Smooth muscle cell (in vitro differentiated cells): Measurements from ENCODE around the gene NTSR2. TPM values are rescaled to one million over a fixed set of nuclear protein-coding genes. Genes with fewer than 3 reads are reported as not detected.

ENCODE experiments used
- DNase-seq: peaks from one replicate; lab custom pipeline; 2025; ENCODE audit not compliant: unreplicated experiment; lab: John Stamatoyannopoulos, UW
- H2AFZ ChIP-seq: fragments of 200-600 bp; sonication (generic); 2 replicates; pipeline ENCODE4 v1.6.0; 2016; ENCODE audit warnings: antibody characterized with exemption, low read depth, mild to moderate bottlenecking
- H3F3A ChIP-seq: fragments of 200-600 bp; sonication (generic); 2 replicates; pipeline ENCODE4 v1.6.0; 2017; ENCODE audit warnings: antibody characterized with exemption, low read depth
- H3K27ac ChIP-seq: fragments of 200-600 bp; sonication (generic); 2 replicates; pipeline ENCODE4 v1.5.1; 2016; ENCODE audit warnings: low read depth, mild to moderate bottlenecking
- H3K27me3 ChIP-seq: fragments of 200-600 bp; sonication (generic); 2 replicates; pipeline ENCODE4 v1.6.1; 2016; ENCODE audit warnings: low read depth, mild to moderate bottlenecking
- H3K36me3 ChIP-seq: fragments of 200-600 bp; sonication (generic); 2 replicates; pipeline ENCODE4 v1.5.1; 2016; ENCODE audit warnings: low read depth
- H3K4me1 ChIP-seq: fragments of 200-600 bp; sonication (generic); 2 replicates; pipeline ENCODE4 v1.5.1; 2016; ENCODE audit warnings: low read depth
- H3K4me2 ChIP-seq: fragments of 200-600 bp; sonication (generic); 2 replicates; pipeline ENCODE4 v1.6.0; 2016; ENCODE audit warnings: mild to moderate bottlenecking
- H3K4me3 ChIP-seq: fragments of 200-600 bp; sonication (generic); 2 replicates; pipeline ENCODE4 v1.5.1; 2016; ENCODE audit warnings: mild to moderate bottlenecking
- H3K79me2 ChIP-seq: fragments of 200-600 bp; sonication (generic); 2 replicates; pipeline ENCODE4 v1.6.0; 2016; ENCODE audit warnings: low read depth, mild to moderate bottlenecking
- H3K9ac ChIP-seq: fragments of 200-600 bp; sonication (generic); 2 replicates; pipeline ENCODE4 v1.6.0; 2016; ENCODE audit warnings: low read depth
- H3K9me3 ChIP-seq: fragments of 200-600 bp; sonication (generic); replicated peaks from 2 replicates; pipeline ENCODE4 v1.5.1; 2016; ENCODE audit warnings: low read depth
- H4K20me1 ChIP-seq: fragments of 200-600 bp; sonication (generic); 2 replicates; pipeline ENCODE4 v1.6.0; 2016; ENCODE audit warnings: low read depth
- WGBS: methylation state at CpG from one replicate; pipeline ENCODE4 v1.1.7; 2016; ENCODE audit warnings: low lambda C conversion rate; 5-methylcytosine and 5-hydroxymethylcytosine counted together
- polyA plus RNA-seq: library from polyadenylated mRNA; unstranded; fragments of >200 nt; fragmentation: Nextera tagmentation; extraction: Ambion mirVana; gene quantifications from 2 replicates; pipeline ENCODE4 v1.2.1, GENCODE V29; 2016
- total RNA-seq: library from RNA; depleted of rRNA; stranded (reverse); fragments of >200 nt; gene quantifications from 2 replicates; pipeline ENCODE4 v1.2.3, GENCODE V29; 2014
- TF ChIP-seq, protein P1 (sequence below): fragments of 200-600 bp; sonication (generic); IDR thresholded peaks from 2 replicates; pipeline ENCODE4 v1.5.1; 2017; ENCODE audit warnings: borderline replicate concordance, mild to moderate bottlenecking, antibody characterized with exemption; ENCODE audit not compliant: insufficient read depth, poor library complexity, severe bottlenecking

NTSR2 gene
- total and polyA plus RNA-seq, 2 experiments from 2014 or later, result not detected

DNA sequence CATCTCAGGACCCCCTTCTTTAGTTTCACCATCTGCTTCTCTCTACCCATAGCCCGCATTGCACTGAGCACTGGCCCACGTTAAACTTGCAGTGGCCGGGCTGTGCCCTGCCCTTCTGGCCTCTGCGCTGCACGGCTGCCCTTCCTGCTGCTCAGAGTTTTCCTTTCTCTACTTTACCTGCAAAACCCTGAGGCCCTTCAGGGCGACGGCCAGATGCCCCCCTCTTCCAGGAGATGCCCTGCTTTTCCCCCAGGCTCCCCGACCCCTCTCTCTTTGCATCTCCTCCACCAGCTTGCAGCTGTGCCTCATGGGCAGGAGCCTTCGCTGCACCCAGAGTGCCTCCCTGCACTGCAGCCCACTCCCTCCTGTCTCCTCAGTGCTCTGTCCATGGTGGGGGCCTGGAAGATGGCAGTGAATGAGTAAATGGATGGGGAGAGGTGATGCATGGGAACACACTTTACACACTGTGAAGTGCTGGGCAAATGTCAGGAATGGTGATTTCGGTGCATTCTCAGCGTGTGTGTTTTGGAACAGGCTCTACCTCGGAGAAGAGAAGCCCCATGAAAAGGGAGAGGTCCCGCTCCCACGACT is 53.8 kb downstream of the NTSR2 start:
- Histone ChIP-seq H3K9ac (no peak overlapping the region), H3F3A (no peaks in the 10 kb centered on the region), H3K36me3 (no peaks in the 10 kb centered on the region), H3K27me3 (no peaks in the 10 kb centered on the region), H2AFZ (no peak overlapping the region), H3K79me2 (no peaks in the 10 kb centered on the region), H3K9me3 (no peaks in the 10 kb centered on the region), H3K27ac (no peak overlapping the region), H3K4me3 (no peak overlapping the region), H4K20me1 (no peaks in the 10 kb centered on the region), H3K4me1 (no peaks in the 10 kb centered on the region), H3K4me2 (no peak overlapping the region)
- 95% methylated on average over 14 of the region's 14 CpGs for WGBS
- no peak for DNase-seq
- TF ChIP-seq, protein P1, sequence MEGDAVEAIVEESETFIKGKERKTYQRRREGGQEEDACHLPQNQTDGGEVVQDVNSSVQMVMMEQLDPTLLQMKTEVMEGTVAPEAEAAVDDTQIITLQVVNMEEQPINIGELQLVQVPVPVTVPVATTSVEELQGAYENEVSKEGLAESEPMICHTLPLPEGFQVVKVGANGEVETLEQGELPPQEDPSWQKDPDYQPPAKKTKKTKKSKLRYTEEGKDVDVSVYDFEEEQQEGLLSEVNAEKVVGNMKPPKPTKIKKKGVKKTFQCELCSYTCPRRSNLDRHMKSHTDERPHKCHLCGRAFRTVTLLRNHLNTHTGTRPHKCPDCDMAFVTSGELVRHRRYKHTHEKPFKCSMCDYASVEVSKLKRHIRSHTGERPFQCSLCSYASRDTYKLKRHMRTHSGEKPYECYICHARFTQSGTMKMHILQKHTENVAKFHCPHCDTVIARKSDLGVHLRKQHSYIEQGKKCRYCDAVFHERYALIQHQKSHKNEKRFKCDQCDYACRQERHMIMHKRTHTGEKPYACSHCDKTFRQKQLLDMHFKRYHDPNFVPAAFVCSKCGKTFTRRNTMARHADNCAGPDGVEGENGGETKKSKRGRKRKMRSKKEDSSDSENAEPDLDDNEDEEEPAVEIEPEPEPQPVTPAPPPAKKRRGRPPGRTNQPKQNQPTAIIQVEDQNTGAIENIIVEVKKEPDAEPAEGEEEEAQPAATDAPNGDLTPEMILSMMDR, result no peak

DNA sequence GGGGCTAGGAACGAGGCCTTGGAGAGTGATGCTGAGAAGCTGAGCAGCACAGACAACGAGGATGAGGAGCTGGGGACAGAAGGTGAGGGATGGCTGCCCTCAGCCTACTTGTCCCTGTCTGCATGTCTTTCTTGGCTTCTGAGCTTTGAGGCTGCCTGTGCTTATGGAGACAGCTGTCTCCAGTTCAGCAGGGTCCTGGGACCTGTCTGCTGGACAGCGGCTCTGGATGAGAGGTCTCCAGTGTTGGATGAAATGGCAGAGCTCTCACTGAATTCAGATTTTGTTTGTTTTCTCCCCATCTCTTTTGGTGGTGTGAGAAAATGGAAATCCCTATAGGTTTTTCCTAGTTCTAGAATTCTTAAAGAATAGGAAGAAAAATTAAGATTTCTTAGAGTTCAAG is 54.8 kb downstream of the NTSR2 start:
- Histone ChIP-seq H3K9ac (no peak overlapping the region), H3K4me3 (no peak overlapping the region), H2AFZ (no peak overlapping the region), H3K79me2 (no peaks in the 10 kb centered on the region), H3K9me3 (no peaks in the 10 kb centered on the region), H4K20me1 (no peaks in the 10 kb centered on the region), H3F3A (no peaks in the 10 kb centered on the region), H3K4me2 (no peak overlapping the region), H3K27me3 (no peaks in the 10 kb centered on the region), H3K36me3 (no peaks in the 10 kb centered on the region), H3K4me1 (no peaks in the 10 kb centered on the region), H3K27ac (no peak overlapping the region)
- TF ChIP-seq, protein P1, result no peak
- no peak for DNase-seq
- 99% methylated on average over 3 of the region's 3 CpGs for WGBS

DNA sequence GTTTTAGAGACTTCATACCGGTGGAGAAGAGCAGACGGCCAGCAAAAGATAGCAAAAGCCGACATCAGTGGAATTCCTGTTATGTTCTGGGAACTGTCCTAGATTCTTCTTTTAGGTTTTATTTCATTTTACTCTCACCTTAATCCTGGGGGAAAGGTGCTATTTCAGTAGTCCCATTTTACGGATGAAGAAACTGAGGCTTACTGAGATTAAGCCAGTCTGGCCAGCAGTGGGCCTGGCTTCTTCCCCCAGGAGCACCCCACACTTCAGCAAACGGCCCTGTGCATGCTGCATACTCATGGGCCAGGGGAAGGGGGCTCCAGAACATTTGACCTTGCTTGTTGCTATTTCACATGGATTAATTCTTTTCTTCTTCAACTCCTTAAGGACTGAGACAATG is 56.7 kb downstream of the NTSR2 start:
- TF ChIP-seq, protein P1, result no peak
- no peaks in the 10 kb centered on the region for H3K36me3 ChIP-seq
- no peak overlapping the region for H2AFZ ChIP-seq
- no peaks in the 10 kb centered on the region for H4K20me1 ChIP-seq
- no peak overlapping the region for H3K4me3 ChIP-seq
- no peaks in the 10 kb centered on the region for H3K27me3 ChIP-seq
- H3K4me2 ChIP-seq, result no peak overlapping the region
- no peaks in the 10 kb centered on the region for H3F3A ChIP-seq
- H3K9ac ChIP-seq, result no peak overlapping the region
- H3K27ac ChIP-seq, result no peak overlapping the region
- 97% methylated on average over 5 of the region's 5 CpGs for WGBS
- H3K9me3 ChIP-seq, result no peaks in the 10 kb centered on the region
- H3K79me2 ChIP-seq, result no peaks in the 10 kb centered on the region
- DNase-seq, result no peak
- H3K4me1 ChIP-seq, result no peaks in the 10 kb centered on the region

DNA sequence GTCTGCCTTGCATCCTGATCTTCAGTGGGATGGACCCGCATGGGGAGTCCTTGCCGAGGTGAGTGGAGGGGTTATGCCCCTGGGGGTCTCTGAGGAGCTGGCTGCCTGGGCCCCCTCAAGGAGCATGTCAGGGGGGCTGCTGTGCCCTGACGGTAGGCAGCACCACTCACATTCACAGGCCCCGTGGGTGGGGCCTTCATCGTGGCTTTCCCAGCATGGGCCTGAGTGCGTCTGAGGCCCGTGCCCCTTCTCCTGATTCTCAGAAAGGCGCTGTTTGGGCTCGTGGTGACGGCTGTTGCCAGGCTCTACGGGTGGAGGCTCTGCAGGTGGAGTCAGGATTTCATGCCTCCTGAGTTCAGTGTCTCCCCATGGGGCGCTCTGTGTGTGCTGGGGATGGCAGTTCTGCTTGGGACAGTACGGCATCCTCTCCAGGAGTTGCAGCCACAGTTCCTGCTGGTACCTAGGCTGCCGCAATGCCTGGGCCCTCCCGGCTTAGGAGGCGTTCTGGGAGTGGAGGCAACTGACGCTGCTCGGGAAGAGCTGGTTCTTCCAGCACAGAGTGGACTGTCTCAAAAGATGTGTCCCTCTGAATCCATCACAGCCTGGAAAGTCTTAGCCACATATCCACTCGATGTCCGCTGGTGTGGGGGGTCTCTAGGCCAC is 57.3 kb downstream of the NTSR2 start:
- Histone ChIP-seq H3K4me2 (no peak overlapping the region), H3K9me3 (no peaks in the 10 kb centered on the region), H3K4me1 (no peaks in the 10 kb centered on the region), H3K27ac (no peak overlapping the region), H3K27me3 (no peaks in the 10 kb centered on the region), H3K9ac (no peak overlapping the region), H3K36me3 (no peaks in the 10 kb centered on the region), H2AFZ (no peak overlapping the region), H3K79me2 (no peaks in the 10 kb centered on the region), H3F3A (no peaks in the 10 kb centered on the region), H4K20me1 (no peaks in the 10 kb centered on the region), H3K4me3 (no peak overlapping the region)
- DNase-seq, result no peak
- WGBS, result 90% methylated on average over 20 of the region's 20 CpGs
- TF ChIP-seq, protein P1, result no peak
